HG02885 (cell line): Measurements from ENCODE around the gene CHRDL1.
"Not testable (repeated sequence)": the region's sequence is repeated elsewhere in the genome, so short reads cannot be mapped to it uniquely, and the experiment has no call there.

Source experiments
- ATAC-seq: cut with Tn5 transposase; IDR thresholded peaks from one replicate; pipeline ENCODE4 v1.9.1; 2021; ENCODE audit warnings: mild to moderate bottlenecking; ENCODE audit not compliant: unreplicated experiment, poor library complexity

CHRDL1 gene

GRCh38 chrX:110669572-110669971 lies 126.0 kb downstream of the CHRDL1 start:
- ATAC-seq: no peak

GRCh38 chrX:110667706-110668105 lies 127.9 kb downstream of the CHRDL1 start:
- ATAC-seq: no peak

DNA sequence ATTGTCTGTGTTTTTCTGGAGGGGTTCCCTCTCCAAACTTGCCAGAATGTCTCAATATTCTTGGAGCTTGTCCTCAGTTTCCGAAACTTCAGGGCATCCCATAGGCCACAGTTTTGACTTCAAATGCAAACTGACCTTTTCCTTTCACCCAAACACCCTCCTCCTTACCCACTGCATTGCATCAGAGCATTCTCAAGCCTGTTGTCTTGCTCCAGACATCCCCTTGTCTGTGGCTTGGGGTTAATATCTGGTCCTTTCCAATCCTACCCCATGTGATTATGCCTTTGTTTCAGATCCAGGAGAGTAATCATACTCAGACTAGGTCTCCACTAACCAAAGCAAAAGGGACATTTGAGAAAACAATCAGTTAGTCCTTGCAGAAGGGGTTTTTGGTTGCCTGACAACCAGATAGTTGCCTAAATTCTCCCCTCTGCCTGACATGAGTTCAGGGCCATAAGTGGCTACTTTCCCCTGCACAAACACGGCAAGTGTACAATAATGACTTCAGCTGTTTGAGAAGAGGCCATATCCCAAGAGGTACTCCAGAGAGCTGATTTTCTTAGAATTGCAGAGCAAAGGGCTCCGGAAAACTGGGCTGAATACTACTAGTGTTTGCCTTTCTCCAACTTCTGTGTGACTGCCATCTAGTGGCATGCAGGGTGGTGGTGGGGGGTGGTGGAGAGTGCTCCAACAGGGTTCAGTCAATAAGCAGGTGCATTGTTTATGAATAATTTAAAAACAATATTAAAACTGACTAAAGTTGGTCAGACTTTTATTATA lies 130.2 kb downstream of the CHRDL1 start:
- ATAC-seq: peak; percentile 93

- no peak for ATAC-seq
Measured at GRCh38 chrX:110657073-110657472, 138.5 kb downstream of the CHRDL1 start.

GRCh38 chrX:110654280-110654679 lies 141.3 kb downstream of the CHRDL1 start:
- ATAC-seq: not testable (repeated sequence)

GRCh38 chrX:110646386-110646785 lies 149.2 kb downstream of the CHRDL1 start:
- ATAC-seq: no peak
